ENCODE data around the gene BST1.
"Not testable (repeated sequence)": the region's sequence is repeated elsewhere in the genome, so short reads cannot be mapped to it uniquely, and the experiment has no call there.

The BST1 gene

DNA sequence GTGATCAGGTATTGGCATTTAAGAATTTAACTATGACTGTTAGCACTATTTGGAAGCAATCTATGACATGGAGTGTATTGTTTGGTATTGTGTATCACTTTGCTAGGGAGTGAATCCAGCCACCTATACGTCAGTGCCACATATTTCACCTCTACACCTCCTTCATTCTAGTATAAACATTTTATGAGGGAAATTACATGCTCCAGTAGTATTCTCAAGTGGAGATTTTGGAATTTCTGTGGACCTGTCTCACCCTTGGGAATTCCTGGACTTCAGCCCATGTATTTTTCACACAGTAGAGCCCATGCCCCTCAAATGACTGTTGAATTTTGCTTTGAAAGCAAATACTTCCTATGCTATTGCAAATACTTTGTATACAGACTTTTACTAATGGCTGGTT lies 11.3 kb downstream of the BST1 start:
- no peak for DNase-seq

DNA sequence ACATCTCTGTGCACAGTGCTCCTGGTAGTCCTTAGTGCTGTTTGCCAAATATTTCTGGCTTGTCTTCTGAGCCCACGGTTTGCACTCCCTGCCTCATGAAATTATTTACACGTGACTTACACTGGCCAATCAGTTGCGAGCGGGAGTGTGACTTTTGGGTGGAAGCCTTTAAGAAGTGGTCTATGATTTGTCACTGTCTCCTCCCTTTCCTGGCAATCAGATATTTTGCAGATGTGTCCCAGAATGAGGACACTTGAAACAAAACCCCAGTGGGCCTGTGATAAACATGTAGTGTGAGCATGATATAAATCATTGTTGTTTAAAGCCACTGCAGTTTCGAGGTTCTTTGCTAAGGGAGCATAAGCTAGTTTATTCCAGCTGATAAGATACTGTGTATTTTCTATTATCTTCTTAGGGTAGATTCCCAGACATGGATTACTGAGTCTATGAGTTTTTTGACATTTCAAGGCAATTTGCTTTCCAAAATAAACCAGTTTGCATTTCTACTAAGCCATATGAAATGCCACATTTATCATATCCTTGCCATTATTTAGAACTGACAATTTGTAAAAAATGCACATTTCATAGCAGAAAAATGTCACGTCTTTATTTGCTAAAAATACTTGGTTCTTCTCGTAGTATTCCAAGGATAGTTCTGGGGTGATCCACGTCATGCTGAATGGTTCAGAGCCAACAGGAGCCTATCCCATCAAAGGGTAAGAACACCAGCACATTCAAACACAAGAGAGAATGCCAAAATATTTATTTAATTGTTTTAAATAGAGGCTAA lies 12.0 kb downstream of the BST1 start:
- no peak for DNase-seq

DNA sequence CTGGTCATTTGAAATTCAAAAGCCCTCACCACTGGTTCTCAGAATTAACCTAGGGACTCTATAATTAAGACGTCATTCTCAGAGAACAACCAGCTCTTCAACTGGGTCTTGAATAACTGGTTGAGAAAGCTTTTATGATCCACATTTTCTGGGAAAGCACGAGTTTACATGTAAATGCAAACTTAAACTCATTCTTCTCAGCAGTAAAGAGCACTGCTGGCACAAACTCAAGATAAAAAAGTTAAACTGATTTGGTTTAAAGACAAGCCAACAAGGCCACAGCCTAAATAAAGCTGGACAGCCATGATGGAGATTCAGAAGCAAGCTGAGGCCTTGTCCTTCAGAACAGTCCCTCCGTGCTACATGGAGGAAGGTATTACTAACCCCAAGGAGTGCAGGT lies 13.2 kb downstream of the BST1 start:
- no peak for DNase-seq

DNA sequence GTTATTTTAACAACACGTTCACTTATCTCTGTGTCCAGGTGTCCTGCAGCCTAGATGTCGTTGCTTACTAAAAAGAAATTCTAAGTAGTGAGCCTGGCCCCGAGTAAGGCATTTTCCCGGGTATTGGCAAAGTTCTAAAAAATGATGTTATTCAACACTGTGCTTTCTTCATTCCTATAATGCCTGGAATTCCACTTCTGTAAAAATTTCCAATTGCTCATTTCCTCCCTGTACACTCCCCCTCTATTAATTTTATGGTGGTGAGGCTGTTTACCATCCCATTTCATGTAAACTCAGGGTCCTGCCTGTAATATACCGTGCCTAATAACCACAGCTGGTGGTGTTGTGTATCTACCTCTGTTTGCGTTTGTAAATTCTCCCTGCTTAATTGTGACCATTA lies 14.2 kb downstream of the BST1 start:
- no peak for DNase-seq

DNA sequence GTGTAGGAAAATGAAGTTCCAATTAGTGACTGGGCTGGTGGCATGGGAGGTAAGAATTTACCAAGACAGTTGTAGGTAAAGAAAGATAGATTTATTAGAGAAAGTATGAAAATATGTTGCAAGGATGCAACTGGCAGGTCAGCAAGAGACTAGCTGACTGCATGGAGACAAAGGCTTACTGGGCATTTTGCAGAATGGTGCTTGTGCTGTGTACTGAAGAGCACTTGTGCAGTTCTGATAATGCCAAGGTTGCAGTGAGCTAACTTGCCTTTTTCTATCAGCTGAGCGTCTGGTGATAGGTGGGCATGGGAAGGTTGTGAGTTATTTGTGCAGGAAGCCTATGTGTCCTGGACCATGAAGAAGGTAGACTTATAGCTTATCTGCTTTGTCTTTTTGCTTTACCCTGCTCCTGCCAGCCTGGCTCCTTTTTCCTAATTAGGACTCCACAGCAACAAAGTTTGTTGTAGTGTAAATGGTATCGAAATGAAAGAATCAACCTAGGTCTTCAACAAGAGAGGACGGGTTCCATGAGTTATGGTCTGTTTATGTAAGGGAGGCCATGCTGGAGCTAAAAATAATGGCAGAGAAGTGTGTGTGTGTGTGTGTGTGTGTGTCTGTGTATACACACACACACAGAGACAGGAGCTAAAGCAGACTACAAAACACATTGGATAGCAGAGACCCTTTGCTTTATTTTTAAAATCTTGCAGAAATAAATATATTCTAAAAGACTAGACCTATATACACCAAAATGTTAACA lies 15.0 kb downstream of the BST1 start:
- no peak for DNase-seq

DNA sequence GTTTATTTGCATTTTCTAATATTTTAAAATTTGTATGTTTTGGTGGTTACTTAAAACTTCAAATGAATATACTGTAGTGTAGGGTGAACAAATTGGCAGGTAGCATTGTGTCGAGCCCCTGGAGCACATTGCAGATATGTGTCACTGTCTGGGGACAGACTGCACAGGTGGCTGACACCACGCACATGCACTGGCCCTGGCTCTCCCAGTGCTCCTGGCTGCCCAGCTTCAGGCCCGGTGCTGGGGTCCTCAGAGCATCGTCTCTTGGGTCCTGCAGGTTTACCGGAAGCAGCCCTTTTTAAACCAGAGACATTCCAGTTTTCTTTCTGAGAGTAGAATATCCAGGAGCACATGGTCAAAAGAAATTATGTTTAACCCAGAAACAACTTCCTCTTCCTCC lies 15.6 kb downstream of the BST1 start:
- DNase-seq, result no peak

- no peak for DNase-seq
These were observed 16.1 kb downstream of the BST1 start for GRCh38 chr4:15718959-15719358.

DNA sequence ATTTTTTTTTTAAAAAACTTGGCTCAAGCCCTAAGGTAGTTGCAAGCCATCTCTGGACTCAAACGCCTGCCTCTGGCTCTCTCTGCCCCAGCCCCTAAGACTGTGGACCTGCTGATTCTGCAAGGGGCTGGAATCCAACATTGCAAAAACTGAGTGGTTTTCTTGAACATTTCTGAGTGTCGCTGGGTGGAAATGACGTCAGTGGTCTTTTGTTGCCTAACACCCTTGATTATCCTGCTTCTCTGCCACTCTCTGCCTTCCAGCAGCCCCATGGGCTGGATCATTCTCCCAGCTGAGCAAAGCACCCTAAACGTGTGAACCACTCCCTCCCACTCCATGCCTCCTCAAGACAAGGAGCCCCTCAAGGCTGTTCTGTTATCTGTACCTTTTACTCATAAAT lies 16.6 kb downstream of the BST1 start:
- no peak for DNase-seq

- DNase-seq, result no peak
These were observed 18.0 kb downstream of the BST1 start for GRCh38 chr4:15720851-15721250.

DNA sequence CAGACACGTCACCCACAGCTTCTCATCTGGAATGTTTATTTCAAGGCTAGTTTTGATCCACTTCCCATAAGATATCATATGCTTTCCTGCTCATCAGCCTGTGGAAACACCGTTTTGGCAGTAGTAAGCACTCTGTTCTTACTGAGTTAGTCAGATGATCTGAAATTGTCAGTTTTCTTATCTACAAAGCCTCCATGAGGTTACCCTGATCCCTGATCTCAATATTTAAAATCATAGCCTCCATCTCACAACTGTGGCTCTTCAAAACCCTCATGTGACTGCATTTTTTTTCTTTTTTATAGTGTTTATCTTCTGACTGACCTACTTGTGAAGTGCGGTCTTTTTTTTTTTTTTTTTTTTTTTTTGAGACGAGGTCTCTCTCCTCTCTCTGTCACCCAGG lies 22.7 kb downstream of the BST1 start:
- no peak for DNase-seq

DNA sequence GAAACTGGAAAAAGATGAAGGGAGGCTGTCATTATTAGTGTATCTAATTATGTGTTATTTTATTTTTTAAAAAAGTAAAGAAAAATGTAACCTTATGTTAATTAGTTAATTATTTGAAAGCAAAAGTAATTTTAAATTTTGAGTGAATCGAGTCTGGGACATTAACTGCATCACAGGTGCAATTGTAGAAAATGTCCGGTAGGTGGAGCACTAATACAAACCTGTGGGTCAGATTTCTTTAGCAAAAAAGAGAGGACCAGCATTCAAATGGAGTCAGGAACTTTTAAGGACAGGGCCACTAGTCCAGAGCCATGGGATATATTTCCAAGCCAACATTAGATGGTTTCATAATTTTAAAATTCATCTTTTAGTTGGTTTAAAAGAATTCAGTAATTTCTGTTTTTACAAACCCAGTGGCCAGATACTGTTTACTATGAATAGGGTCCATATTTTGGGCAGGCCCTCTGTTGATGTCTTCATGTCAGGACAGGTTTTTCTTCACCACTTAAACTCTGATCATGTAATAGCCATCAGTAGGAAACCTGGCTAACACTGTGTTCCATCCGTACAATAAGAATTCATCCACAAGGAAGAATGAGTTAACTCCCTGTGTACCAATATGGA lies 27.2 kb downstream of the BST1 start:
- no peak for DNase-seq

DNA sequence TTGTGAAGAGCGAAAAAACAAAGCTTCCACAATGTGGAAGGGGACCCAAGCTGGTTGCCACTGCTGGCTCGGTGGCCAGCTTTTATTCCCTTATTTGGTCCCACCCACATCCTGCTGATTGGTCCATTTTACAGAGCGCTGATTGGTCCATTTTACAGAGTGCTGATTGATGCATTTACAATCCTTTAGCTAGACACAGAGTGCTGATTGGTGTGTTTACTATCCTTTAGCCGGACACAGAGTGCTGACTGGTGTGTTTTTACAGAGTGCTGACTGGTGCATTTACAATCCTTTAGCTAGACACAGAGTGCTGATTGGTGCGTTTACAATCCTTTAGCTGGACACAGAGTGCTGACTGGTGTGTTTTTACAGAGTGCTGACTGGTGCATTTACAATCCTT lies 30.2 kb downstream of the BST1 start:
- DNase-seq, result not testable (repeated sequence)

DNA sequence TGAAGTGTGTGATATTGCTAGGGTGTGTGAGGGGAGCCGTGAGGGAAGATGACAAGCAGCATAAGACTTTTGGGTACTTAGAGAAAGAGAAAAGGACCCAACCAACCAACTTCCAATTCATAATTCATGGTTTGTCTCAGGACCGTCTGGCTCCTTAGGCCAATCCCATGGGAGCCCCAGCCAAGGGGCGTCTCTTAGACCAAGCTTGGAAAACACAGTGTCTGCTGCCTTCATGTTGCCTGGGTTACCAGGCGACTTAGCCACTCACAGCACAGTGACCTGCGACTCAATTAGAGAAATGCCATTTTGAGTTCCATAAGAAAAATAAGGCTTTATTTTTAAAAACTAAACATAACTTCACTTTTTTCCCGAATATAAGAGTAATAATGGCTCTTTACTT lies 32.7 kb downstream of the BST1 start:
- DNase-seq, result no peak

DNA sequence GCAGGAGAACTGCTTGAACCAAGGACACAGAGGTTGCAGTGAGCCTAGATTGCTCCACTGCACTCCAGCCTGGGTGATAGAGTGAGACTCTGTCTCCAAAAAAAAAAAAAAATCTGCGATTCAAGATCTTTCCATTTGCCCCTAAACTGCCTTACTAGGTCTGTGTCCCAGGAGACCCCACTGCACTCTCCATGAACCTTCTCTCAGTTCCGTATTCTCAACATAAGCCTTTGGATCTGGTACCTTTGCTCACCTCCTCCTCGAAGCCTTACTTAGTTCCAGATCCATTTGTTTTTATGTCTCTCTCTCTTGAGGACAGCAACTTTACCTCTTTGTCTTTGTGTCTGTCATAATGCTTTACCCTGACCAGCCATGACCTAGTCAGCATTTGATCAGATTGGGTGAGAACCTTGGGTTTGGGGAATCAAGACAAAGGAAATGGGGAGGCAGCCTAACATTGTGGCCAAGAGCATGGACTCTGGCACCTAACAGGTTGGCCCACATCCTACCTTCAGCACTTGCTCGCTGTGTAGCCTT lies 33.7 kb downstream of the BST1 start:
- DNase-seq, result no peak

DNA sequence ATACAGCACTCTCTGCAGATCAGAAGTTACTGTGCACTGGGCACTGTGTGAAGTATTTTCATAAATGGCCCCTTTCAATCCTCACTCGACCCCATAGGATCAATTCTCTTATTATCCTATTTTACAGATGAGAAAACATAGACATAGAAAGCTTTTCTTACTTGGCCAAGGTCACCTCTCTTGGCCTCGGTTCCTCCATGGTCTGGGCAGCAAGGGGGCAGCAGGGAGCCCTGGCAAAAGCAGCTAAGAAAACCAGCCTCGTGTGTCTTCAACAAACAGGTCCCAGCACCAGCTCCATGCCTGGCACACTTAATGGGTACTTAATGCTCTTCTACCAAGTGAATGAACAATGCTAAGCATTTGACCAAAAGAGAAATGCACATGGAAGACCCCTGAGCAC lies 34.4 kb downstream of the BST1 start:
- DNase-seq, result no peak

DNA sequence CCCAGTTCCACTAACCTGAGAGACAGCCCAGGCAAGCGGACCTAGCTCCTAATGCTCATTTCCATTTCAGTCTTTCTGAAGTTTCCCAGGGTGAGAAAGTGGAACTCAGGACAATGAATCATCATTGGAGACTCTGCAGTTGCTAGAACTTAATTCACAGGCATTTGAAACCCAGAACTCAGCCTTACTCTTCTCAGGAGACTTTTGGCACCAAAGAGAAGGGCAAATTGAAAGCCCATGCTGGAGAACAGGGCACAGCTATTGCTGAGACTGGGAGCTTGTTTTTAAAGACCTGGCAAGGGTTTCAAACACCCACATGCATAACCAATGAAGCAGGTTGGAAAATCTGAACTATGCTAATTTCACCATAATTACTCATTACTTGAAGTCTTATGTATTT lies 36.0 kb downstream of the BST1 start:
- no peak for DNase-seq

- no peak for DNase-seq
These were observed 38.0 kb downstream of the BST1 start for GRCh38 chr4:15740764-15741404.

DNA sequence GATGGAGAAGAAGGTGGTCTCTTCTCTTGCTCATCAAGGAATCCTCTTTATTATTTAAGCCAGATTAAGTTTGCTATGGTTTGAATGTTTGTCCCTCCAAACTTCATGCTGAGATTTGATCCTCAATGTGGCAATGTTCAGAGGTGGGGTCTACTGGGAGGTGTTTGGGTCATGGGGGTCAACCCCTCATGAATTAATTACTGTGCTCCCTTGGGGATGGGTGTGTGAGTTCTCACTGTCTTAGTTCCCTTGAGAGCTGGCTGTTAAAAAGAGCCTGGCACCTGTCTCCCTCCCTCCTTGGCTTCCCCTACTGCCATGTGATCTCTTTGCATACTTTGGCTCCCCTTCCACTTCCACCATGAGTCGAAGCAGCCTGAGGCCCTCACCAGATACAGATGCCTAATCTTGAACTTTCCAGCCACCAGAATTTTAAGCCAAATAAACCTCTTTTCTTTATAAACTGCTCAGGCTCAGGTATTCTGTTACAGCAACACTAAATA lies 39.3 kb downstream of the BST1 start:
- no peak for DNase-seq

GRCh38 chr4:15742637-15743036 lies 39.8 kb downstream of the BST1 start:
- DNase-seq, result no peak

GRCh38 chr4:15744016-15744545 lies 41.2 kb downstream of the BST1 start:
- DNase-seq, result no peak

DNA sequence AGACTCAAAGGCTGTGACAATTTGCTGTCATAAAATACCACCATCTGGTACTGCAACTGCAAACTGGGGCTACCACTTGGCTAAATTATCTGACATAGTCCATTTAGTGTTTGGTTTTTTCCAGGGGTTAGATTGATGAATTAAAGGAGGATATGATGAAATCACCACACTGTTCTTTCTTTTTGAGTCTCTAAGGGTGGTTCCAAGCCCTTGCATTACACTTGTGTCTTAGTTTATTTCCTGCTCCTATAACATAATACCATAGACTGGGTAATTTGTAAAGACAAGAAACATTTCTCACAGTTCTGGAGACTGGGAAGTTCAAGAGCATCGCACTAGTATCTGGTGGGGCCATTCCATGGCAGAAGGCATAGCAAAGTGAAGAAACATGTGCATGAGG lies 43.2 kb downstream of the BST1 start:
- no peak for DNase-seq

DNA sequence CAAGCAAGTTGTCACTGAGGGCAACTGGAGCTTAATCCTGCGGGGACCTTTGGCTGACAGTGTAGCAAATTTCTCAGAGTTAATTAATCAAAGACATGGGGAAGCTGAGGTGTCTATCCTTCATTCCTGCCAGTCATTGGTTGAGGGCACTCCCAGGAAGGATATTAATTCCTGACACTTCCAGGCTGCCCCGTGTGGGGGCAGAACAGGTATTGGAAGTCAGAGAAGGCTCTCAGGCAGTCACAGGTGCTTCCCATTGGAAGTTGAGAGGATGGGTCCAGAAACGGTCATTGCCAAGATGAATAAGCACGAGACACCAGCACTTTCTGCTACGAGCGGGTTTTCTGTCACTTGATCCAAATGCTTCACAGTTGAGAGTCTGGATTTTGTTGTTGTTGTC lies 46.1 kb downstream of the BST1 start:
- no peak for DNase-seq

DNA sequence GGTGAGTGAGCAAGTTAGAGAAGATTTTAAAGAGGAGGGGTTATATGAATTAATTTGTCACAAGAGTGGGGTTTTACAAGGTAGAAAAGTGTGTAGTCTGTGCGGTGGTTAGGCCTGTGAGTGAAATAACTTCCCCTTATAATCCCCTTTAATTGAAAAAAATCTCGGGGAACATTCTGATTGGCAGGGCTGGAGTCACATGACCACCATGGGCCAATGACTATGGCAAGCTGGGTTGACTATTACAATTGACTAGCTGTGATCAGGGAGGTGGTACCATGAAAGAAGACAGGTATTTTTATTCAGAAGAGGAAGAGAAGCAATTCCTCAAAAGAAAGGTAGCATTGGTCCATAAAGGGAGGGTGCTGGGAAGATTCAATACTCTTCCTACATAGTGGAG lies 48.3 kb downstream of the BST1 start:
- DNase-seq, result no peak
